Endodermal cell (in vitro differentiated cells): ENCODE measurements around the gene GPX3. TPM values are rescaled to one million over a fixed set of nuclear protein-coding genes. Genes with fewer than 3 reads are reported as not detected.
A peak's percentile ranks its signal among the peaks of the same experiment; 100 is the strongest.

ENCODE experiments used
- DNase-seq: peaks from one replicate; pipeline ENCODE4 v3.0.0-alpha.2; 2017
- H3K27ac ChIP-seq: 2 replicates; pipeline ENCODE4 v1.5.1; 2013; ENCODE audit warnings: mild to moderate bottlenecking, low read depth, low read length, moderate library complexity
- H3K27me3 ChIP-seq: 2 replicates; pipeline ENCODE4 v1.6.1; 2013; ENCODE audit warnings: mild to moderate bottlenecking, low read length, moderate library complexity; ENCODE audit not compliant: insufficient read depth, control insufficient read depth, poor library complexity, severe bottlenecking
- H3K36me3 ChIP-seq: 2 replicates; pipeline ENCODE4 v1.7.0; 2013; ENCODE audit warnings: mild to moderate bottlenecking, low read length, moderate library complexity; ENCODE audit not compliant: control insufficient read depth, insufficient read depth
- H3K4me1 ChIP-seq: one replicate; pipeline ENCODE4 v1.7.0; 2013; ENCODE audit warnings: low read length; ENCODE audit not compliant: control insufficient read depth, insufficient read depth
- H3K4me3 ChIP-seq: 2 replicates; pipeline ENCODE4 v1.5.1; 2013; ENCODE audit warnings: mild to moderate bottlenecking, low read length, moderate library complexity
- H3K9ac ChIP-seq: 2 replicates; pipeline ENCODE4 v1.6.1; 2013; ENCODE audit warnings: mild to moderate bottlenecking, low read length, moderate library complexity; ENCODE audit not compliant: poor library complexity, severe bottlenecking; ENCODE audit errors: extremely low read depth
- H3K9me3 ChIP-seq: 2 replicates; pipeline ENCODE4 v1.6.1; 2013; ENCODE audit warnings: mild to moderate bottlenecking, low read length, moderate library complexity; ENCODE audit not compliant: control insufficient read depth
- H3K27ac Mint-ChIP-seq: 2 replicates; pipeline ENCODE4 v1.8.0; 2020; ENCODE audit warnings: mixed read lengths
- H3K27me3 Mint-ChIP-seq: 2 replicates; pipeline ENCODE4 v1.8.0; 2021; ENCODE audit warnings: mild to moderate bottlenecking, mixed read lengths; ENCODE audit not compliant: insufficient read depth
- H3K36me3 Mint-ChIP-seq: 2 replicates; pipeline ENCODE4 v1.8.0; 2020; ENCODE audit warnings: low read depth, mixed read lengths
- H3K4me1 Mint-ChIP-seq: 2 replicates; pipeline ENCODE4 v1.8.0; 2020; ENCODE audit warnings: mixed read lengths
- H3K4me3 Mint-ChIP-seq: 2 replicates; pipeline ENCODE4 v1.8.0; 2020; ENCODE audit warnings: mild to moderate bottlenecking, moderate library complexity, mixed read lengths
- H3K9me3 Mint-ChIP-seq: 2 replicates; pipeline ENCODE4 v1.8.0; 2020; ENCODE audit warnings: mild to moderate bottlenecking, mixed read lengths
- WGBS, 2 experiments: methylation state at CpG; one replicate each; pipeline versions ENCODE4 v1.1.5 to v1.1.7; 2013; ENCODE audit warnings: missing lambda C conversion rate in 2 of 2, mixed read lengths in 1 of 2; ENCODE audit not compliant: insufficient coverage in 1 of 2, insufficient read length in 1 of 2; 5-methylcytosine and 5-hydroxymethylcytosine counted together
- total RNA-seq, 2 donors: library from RNA; stranded (reverse); fragmentation: NEBNext Ultra II Directional in 1 of 2; extraction: Animal tissue kit (Norgen Biotek cat#: 25700) in 1 of 2; gene quantifications; 2 replicates in 1 of 2; 3 replicates in 1 of 2; pipeline ENCODE4 v1.2.1, GENCODE V29; 2021
- TF ChIP-seq, protein P1 (sequence below): fragments of 200-600 bp; sonication (generic); conservative IDR thresholded peaks from 2 replicates; pipeline ENCODE4 v1.5.0; 2021; ENCODE audit warnings: antibody characterized with exemption, mild to moderate bottlenecking

Gene GPX3
- total RNA-seq, 2 donors from 2014 or later, result 44.9 to 47.1 TPM

DNA sequence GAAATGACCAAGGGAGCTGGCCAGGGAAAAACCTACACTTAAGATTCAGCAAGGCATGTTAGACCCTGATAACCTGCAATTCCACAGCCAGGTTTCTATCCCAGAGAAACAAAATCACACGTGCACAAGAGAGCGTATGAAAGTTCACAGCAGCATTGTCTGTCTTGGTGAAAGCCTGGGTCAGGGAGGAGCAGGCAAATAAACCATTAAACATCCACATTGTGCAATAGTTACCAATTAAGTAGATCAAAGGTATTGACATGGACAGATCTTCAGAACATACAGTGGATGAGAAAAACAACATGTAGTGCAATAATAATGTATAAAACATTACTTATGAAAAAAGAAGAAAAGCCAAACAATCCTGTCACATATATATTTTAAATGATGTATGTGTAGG lies 15.9 kb upstream of the GPX3 start:
- Mint-ChIP-seq H3K4me3 (no peak overlapping the region), H3K27ac (no peak overlapping the region), H3K27me3 (no peaks in the 10 kb centered on the region), H3K4me1 (peaks cover 38% of the 10 kb centered on the region), H3K9me3 (no peaks in the 10 kb centered on the region), H3K36me3 (no peaks in the 10 kb centered on the region)
- TF ChIP-seq, protein P1, sequence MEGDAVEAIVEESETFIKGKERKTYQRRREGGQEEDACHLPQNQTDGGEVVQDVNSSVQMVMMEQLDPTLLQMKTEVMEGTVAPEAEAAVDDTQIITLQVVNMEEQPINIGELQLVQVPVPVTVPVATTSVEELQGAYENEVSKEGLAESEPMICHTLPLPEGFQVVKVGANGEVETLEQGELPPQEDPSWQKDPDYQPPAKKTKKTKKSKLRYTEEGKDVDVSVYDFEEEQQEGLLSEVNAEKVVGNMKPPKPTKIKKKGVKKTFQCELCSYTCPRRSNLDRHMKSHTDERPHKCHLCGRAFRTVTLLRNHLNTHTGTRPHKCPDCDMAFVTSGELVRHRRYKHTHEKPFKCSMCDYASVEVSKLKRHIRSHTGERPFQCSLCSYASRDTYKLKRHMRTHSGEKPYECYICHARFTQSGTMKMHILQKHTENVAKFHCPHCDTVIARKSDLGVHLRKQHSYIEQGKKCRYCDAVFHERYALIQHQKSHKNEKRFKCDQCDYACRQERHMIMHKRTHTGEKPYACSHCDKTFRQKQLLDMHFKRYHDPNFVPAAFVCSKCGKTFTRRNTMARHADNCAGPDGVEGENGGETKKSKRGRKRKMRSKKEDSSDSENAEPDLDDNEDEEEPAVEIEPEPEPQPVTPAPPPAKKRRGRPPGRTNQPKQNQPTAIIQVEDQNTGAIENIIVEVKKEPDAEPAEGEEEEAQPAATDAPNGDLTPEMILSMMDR, result no peak
- peak; percentile 6 for DNase-seq
- H3K9ac ChIP-seq, result no peak overlapping the region
- H3K9me3 ChIP-seq, result no peaks in the 10 kb centered on the region
- H3K27ac ChIP-seq, result no peak overlapping the region
- no peak overlapping the region for H3K4me3 ChIP-seq
- 93 to 100% methylated on average over 1 to 2 of the region's 2 CpGs for WGBS, 2 experiments
- H3K27me3 ChIP-seq, result no peaks in the 10 kb centered on the region
- peaks cover 4% of the 10 kb centered on the region for H3K4me1 ChIP-seq
- no peaks in the 10 kb centered on the region for H3K36me3 ChIP-seq

GRCh38 chr5:151005187-151005949 lies 15.0 kb upstream of the GPX3 start:
- no peaks in the 10 kb centered on the region for H3K36me3 ChIP-seq
- no peak overlapping the region for H3K27ac ChIP-seq
- Mint-ChIP-seq H3K36me3 (no peaks in the 10 kb centered on the region), H3K4me3 (no peak overlapping the region), H3K4me1 (peaks cover 39% of the 10 kb centered on the region), H3K27me3 (no peaks in the 10 kb centered on the region), H3K27ac (no peak overlapping the region), H3K9me3 (no peaks in the 10 kb centered on the region)
- peak; percentile 41 for DNase-seq
- H3K4me1 ChIP-seq, result peaks cover 4% of the 10 kb centered on the region
- no peak overlapping the region for H3K9ac ChIP-seq
- TF ChIP-seq, protein P1, result no peak
- no peak overlapping the region for H3K4me3 ChIP-seq
- H3K9me3 ChIP-seq, result no peaks in the 10 kb centered on the region
- WGBS, 2 experiments, result 92 to 94% methylated on average over 2 to 5 of the region's 5 CpGs
- H3K27me3 ChIP-seq, result no peaks in the 10 kb centered on the region

- H3K4me3 ChIP-seq, result no peak overlapping the region
- Mint-ChIP-seq H3K4me3 (no peak overlapping the region), H3K4me1 (peaks cover 39% of the 10 kb centered on the region), H3K36me3 (no peaks in the 10 kb centered on the region), H3K27ac (no peak overlapping the region), H3K27me3 (no peaks in the 10 kb centered on the region), H3K9me3 (no peaks in the 10 kb centered on the region)
- no peak overlapping the region for H3K9ac ChIP-seq
- TF ChIP-seq, protein P1, result no peak
- H3K27me3 ChIP-seq, result no peaks in the 10 kb centered on the region
- H3K4me1 ChIP-seq, result peaks cover 4% of the 10 kb centered on the region
- 85 to 90% methylated on average over 6 to 7 of the region's 7 CpGs for WGBS, 2 experiments
- no peak overlapping the region for H3K27ac ChIP-seq
- DNase-seq, result no peak
- no peaks in the 10 kb centered on the region for H3K36me3 ChIP-seq
- H3K9me3 ChIP-seq, result no peaks in the 10 kb centered on the region
Measured at GRCh38 chr5:151005950-151006576, 14.3 kb upstream of the GPX3 start.
